A673 (cell line): ENCODE results near the gene SULT1E1. TPM values are rescaled to one million over a fixed set of nuclear protein-coding genes. Genes with fewer than 3 reads are reported as not detected.

ENCODE experiments used
- BruUV-seq: library from RNA; stranded (reverse); fragments of 400-500 nt; replicated peaks from 2 replicates; lab custom pipeline; 2021; lab: Mats Ljungman, UMichigan
- CTCF ChIA-PET: fragments of 300-600 bp; sonication (Branson Sonifier 250); formaldehyde crosslinking; loops from one replicate; lab custom pipeline; 2022; ENCODE audit warnings: antibody characterized with exemption; lab: Charles Lee
- POLR2A ChIA-PET: fragments of 300-600 bp; sonication (Branson Sonifier 250); formaldehyde crosslinking; loops from one replicate; lab custom pipeline; 2022; ENCODE audit warnings: antibody characterized with exemption; ENCODE audit not compliant: low non-redundant PET; lab: Charles Lee
- DNase-seq: peaks from one replicate; pipeline ENCODE4 v3.0.0-alpha.2; 2015; ENCODE audit warnings: low spot score
- H3K27ac ChIP-seq: fragments of 200-600 bp; sonication (generic); 2 replicates; pipeline ENCODE4 v1.5.1; 2016; ENCODE audit warnings: mixed run types, low read depth, mild to moderate bottlenecking, mixed read lengths, antibody characterized with exemption, low read length; ENCODE audit not compliant: poor library complexity, severe bottlenecking
- H3K27me3 ChIP-seq: fragments of 200-600 bp; sonication (generic); replicated peaks from 2 replicates; pipeline ENCODE4 v1.6.1; 2017; ENCODE audit warnings: mixed run types, low read depth, mild to moderate bottlenecking, mixed read lengths, antibody characterized with exemption, low read length; ENCODE audit not compliant: insufficient read depth, poor library complexity
- H3K36me3 ChIP-seq: fragments of 200-600 bp; sonication (generic); 2 replicates; pipeline ENCODE4 v1.6.1; 2016; ENCODE audit warnings: mixed run types, mild to moderate bottlenecking, mixed read lengths, antibody characterized with exemption, low read length; ENCODE audit not compliant: insufficient read depth, poor library complexity, severe bottlenecking
- H3K4me1 ChIP-seq: fragments of 200-600 bp; sonication (generic); 2 replicates; pipeline ENCODE4 v1.6.1; 2017; ENCODE audit warnings: mixed run types, mild to moderate bottlenecking, mixed read lengths, antibody characterized with exemption, low read length; ENCODE audit not compliant: insufficient read depth, poor library complexity, severe bottlenecking
- H3K4me3 ChIP-seq: fragments of 200-600 bp; sonication (generic); 2 replicates; pipeline ENCODE4 v1.5.1; 2016; ENCODE audit warnings: low read depth, mixed run types, mild to moderate bottlenecking, mixed read lengths, low read length; ENCODE audit not compliant: poor library complexity, severe bottlenecking
- H3K9me3 ChIP-seq: fragments of 200-600 bp; sonication (generic); 2 replicates; pipeline ENCODE4 v1.6.1; 2016; ENCODE audit warnings: mixed run types, low read depth, mild to moderate bottlenecking, mixed read lengths, antibody characterized with exemption, low read length; ENCODE audit not compliant: poor library complexity, severe bottlenecking
- CTCF ChIP-seq: fragments of 300-800, 200-600 bp; sonication (generic); conservative IDR thresholded peaks from 2 replicates; pipeline ENCODE4 v1.5.1; 2017; ENCODE audit warnings: low read depth, mild to moderate bottlenecking, antibody characterized with exemption, low read length, moderate library complexity, mixed read lengths
- EZH2 ChIP-seq: fragments of 200-600 bp; sonication (generic); IDR thresholded peaks from 2 replicates; pipeline ENCODE4 v1.6.1; 2017; ENCODE audit warnings: borderline replicate concordance, low read depth, mild to moderate bottlenecking, mixed read lengths, antibody characterized with exemption, low read length; ENCODE audit not compliant: poor library complexity, severe bottlenecking
- intact Hi-C: fragments of 100-400 bp; cut with micrococcal nuclease; formaldehyde crosslinking; loops from one replicate; pipeline ENCODE4 v1.10.0; 2022; ENCODE audit not compliant: unreplicated experiment
- total RNA-seq: library from RNA; stranded (reverse); gene quantifications from 2 replicates; pipeline ENCODE4 v1.2.3, GENCODE V29; 2021

The SULT1E1 gene
- total RNA-seq, 1 experiment from 2014 or later, result 13.4 TPM

DNA sequence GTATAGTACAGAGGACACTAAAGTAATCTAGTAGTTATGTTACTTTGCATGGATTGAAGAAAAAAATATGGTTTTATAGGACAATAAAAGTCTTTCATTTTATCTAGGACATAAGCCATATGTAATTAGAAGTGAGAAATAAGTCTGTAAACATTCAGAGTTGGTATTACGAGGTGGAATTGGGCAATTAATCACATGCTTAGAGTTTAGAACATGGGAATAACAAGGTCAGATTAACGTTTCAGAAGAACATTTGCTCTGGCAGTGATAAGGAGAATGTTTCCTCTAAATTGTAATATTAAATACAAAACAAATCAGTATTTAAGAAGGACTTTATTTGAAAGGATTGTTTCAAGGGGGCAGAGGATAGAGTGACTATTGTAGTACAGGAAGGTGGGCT is 15.6 kb upstream of the SULT1E1 start:
- Histone ChIP-seq H3K27me3 (no peaks in the 10 kb centered on the region), H3K9me3 (no peaks in the 10 kb centered on the region), H3K27ac (no peak overlapping the region), H3K4me3 (no peak overlapping the region), H3K36me3 (no peaks in the 10 kb centered on the region), H3K4me1 (no peaks in the 10 kb centered on the region)
- no peak for DNase-seq
- intact Hi-C loops, result no loop called here
- no TSS peak for BruUV-seq
- CTCF ChIA-PET, result no interaction called here
- POLR2A ChIA-PET, result no interaction called here
- TF ChIP-seq EZH2 (no peak), CTCF (no peak)

DNA sequence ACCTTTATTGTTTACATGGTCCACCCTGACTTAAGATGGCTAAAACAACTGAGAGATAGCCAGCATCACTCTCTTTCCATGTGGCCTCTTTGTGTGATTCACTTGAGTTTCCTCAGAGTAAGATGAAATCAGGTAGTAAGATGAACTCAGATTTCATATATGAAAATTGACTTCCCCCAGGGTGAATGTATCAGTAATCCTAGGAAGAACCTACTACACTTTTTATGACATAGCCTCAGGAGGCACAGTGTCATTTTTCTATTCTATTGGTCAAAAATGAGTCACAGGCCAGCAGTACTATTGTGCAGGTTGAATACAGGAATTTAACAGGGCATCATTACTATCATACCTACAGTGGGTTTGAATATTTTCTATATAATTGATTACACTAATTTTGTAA is 14.6 kb upstream of the SULT1E1 start:
- no TSS peak for BruUV-seq
- POLR2A ChIA-PET, result no interaction called here
- intact Hi-C loops, result no loop called here

GRCh38 chr4:69861756-69862155 is 1.8 kb upstream of the SULT1E1 start:
- Histone ChIP-seq H3K27ac (no peak overlapping the region), H3K4me1 (peaks cover 19% of the 10 kb centered on the region), H3K27me3 (no peaks in the 10 kb centered on the region), H3K4me3 (no peak overlapping the region), H3K36me3 (no peaks in the 10 kb centered on the region), H3K9me3 (no peaks in the 10 kb centered on the region)
- no TSS peak for BruUV-seq
- CTCF ChIA-PET, result no interaction called here
- POLR2A ChIA-PET, result no interaction called here
- TF ChIP-seq EZH2 (no peak), CTCF (no peak)
- DNase-seq, result no peak
- intact Hi-C loops, result no loop called here

More for the DNA sequence above, 14.6 kb upstream of the SULT1E1 start:
- Histone ChIP-seq H3K36me3 (no peaks in the 10 kb centered on the region), H3K4me3 (no peak overlapping the region), H3K9me3 (no peaks in the 10 kb centered on the region), H3K4me1 (no peaks in the 10 kb centered on the region), H3K27me3 (no peaks in the 10 kb centered on the region), H3K27ac (no peak overlapping the region)
- CTCF ChIA-PET, result no interaction called here
- no peak for TF ChIP-seq CTCF
- TF ChIP-seq EZH2, result no peak
- no peak for DNase-seq
